Common myeloid progenitor, CD34-positive (primary cell): Measurements from ENCODE around the gene PPRC1.

Experiments used
- CTCF ChIA-PET: fragments of 350-600 bp; sonication (Branson Sonifier 250); formaldehyde crosslinking; loops from one replicate; lab custom pipeline; 2021; ENCODE audit warnings: antibody characterized with exemption; lab: Charles Lee
- POLR2A ChIA-PET: fragments of 350-600 bp; sonication (Branson Sonifier 250); formaldehyde crosslinking; loops from one replicate; lab custom pipeline; 2021; ENCODE audit warnings: antibody characterized with exemption; lab: Charles Lee
- DNase-seq, 3 donors: peaks; one replicate each; pipeline versions ENCODE4 v3.0.0 to v3.0.0-alpha.2; 2013
- H3K27ac ChIP-seq, 2 experiments: 1 replicate in 1 of 2; 2 replicates in 1 of 2; pipeline ENCODE4 v1.7.0; 2013; ENCODE audit warnings: inconsistent platforms in 2 of 2, low read length in 2 of 2, mild to moderate bottlenecking in 2 of 2, low read depth in 1 of 2, moderate library complexity in 1 of 2; ENCODE audit not compliant: severe bottlenecking in 2 of 2, insufficient read depth in 1 of 2, poor library complexity in 1 of 2
- H3K27me3 ChIP-seq, 5 experiments: replicated peaks in 2 of 5; 1 replicate in 3 of 5; 2 replicates in 2 of 5; pipeline versions ENCODE4 v1.6.1 to v1.7.0; 2013; ENCODE audit warnings: low read length in 4 of 5, mild to moderate bottlenecking in 2 of 5, moderate library complexity in 2 of 5, inconsistent platforms in 1 of 5; ENCODE audit not compliant: insufficient read depth in 5 of 5, control insufficient read depth in 4 of 5
- H3K36me3 ChIP-seq, 4 experiments: 1 replicate in 2 of 4; 2 replicates in 2 of 4; pipeline versions ENCODE4 v1.6.1 to v1.7.0; 2013; ENCODE audit warnings: low read length in 3 of 4, control low read depth in 1 of 4, mild to moderate bottlenecking in 1 of 4; ENCODE audit not compliant: control insufficient read depth in 4 of 4, insufficient read depth in 4 of 4
- H3K4me1 ChIP-seq, 4 experiments: 1 replicate in 3 of 4; 2 replicates in 1 of 4; pipeline versions ENCODE4 v1.6.1 to v1.7.1; 2013; ENCODE audit warnings: low read length in 3 of 4, mild to moderate bottlenecking in 3 of 4, control low read depth in 1 of 4, inconsistent platforms in 1 of 4, moderate library complexity in 1 of 4; ENCODE audit not compliant: control insufficient read depth in 4 of 4, insufficient read depth in 4 of 4; ENCODE audit errors: control extremely low read depth in 1 of 4
- H3K4me3 ChIP-seq, 7 experiments: 1 replicate in 4 of 7; 2 replicates in 3 of 7; pipeline versions ENCODE4 v1.5.1 to v1.7.0; 2013; ENCODE audit warnings: mild to moderate bottlenecking in 7 of 7, low read length in 6 of 7, moderate library complexity in 6 of 7, inconsistent platforms in 2 of 7, low read depth in 2 of 7, control low read depth in 1 of 7; ENCODE audit not compliant: insufficient read depth in 4 of 7, control insufficient read depth in 1 of 7; ENCODE audit errors: extremely low read depth in 1 of 7
- H3K9me3 ChIP-seq, 5 experiments: 1 replicate in 4 of 5; 2 replicates in 1 of 5; pipeline versions ENCODE4 v1.6.1 to v1.7.1; 2013; ENCODE audit warnings: low read length in 4 of 5, mild to moderate bottlenecking in 2 of 5, inconsistent platforms in 1 of 5, low read depth in 1 of 5, moderate library complexity in 1 of 5; ENCODE audit not compliant: control insufficient read depth in 4 of 5, insufficient read depth in 2 of 5; ENCODE audit errors: control extremely low read depth in 1 of 5
- WGBS: methylation state at CpG from one replicate; pipeline ENCODE4 v1.1.5; 2013; ENCODE audit not compliant: insufficient coverage; 5-methylcytosine and 5-hydroxymethylcytosine counted together

The PPRC1 gene

GRCh38 chr10:102146971-102147428 is 14.2 kb downstream of the PPRC1 start:
- Histone ChIP-seq H3K36me3 (peaks cover 15 to 82% (median 60%) of the 10 kb centered on the region in 4 experiments), H3K9me3 (no peaks in the 10 kb centered on the region), H3K4me3 (no peak overlapping the region), H3K4me1 (peaks cover 0 to 9% (median 7%) of the 10 kb centered on the region in 4 experiments), H3K27ac (no peak overlapping the region), H3K27me3 (no peaks in the 10 kb centered on the region)
- POLR2A ChIA-PET = interaction anchor here (0.6 to 1.4 kb wide), 2 partner anchors 9 to 14 kb away, joined by 3 to 4 read pairs; partner anchors contain the start of gene PPRC1
- CTCF ChIA-PET = interaction anchor here (1.3 to 8.2 kb wide), 2 partner anchors 9 to 13 kb away, joined by 3 to 64 read pairs; no protein-coding TSS in a partner anchor
- DNase-seq = no peak
- WGBS = 95% methylated on average over 16 of the region's 17 CpGs

- H3K27ac ChIP-seq = no peak overlapping the region
- no peaks in the 10 kb centered on the region for H3K27me3 ChIP-seq
- no peak for DNase-seq
- H3K4me1 ChIP-seq = peaks cover 0 to 10% (median 7%) of the 10 kb centered on the region in 4 experiments
- H3K36me3 ChIP-seq = peaks cover 15 to 81% (median 59%) of the 10 kb centered on the region in 4 experiments
- no CpG with 5 or more reads among the region's 1 CpG for WGBS
- POLR2A ChIA-PET = interaction anchor here (1.4 kb wide), 1 partner anchor 9 kb away, joined by 4 read pairs; no protein-coding TSS in a partner anchor
- CTCF ChIA-PET = interaction anchor here (1.3 to 8.2 kb wide), 2 partner anchors 10 to 13 kb away, joined by 3 to 64 read pairs; no protein-coding TSS in a partner anchor
- H3K4me3 ChIP-seq = no peak overlapping the region
- no peaks in the 10 kb centered on the region for H3K9me3 ChIP-seq
These were observed 14.7 kb downstream of the PPRC1 start for GRCh38 chr10:102147561-102147960.

- H3K4me1 ChIP-seq = peaks cover 5 to 17% (median 12%) of the 10 kb centered on the region in 4 experiments
- no peaks in the 10 kb centered on the region for H3K9me3 ChIP-seq
- ChIA-PET POLR2A (interaction anchor here (1.4 kb wide), 1 partner anchor 10 kb away, joined by 4 read pairs; no protein-coding TSS in a partner anchor), CTCF (interaction anchor here (3.5 to 8.2 kb wide), 2 partner anchors 10 to 17 kb away, joined by 16 to 64 read pairs; partner anchors contain the start of gene PPRC1)
- 98% methylated on average over 8 of the region's 13 CpGs for WGBS
- no peak overlapping the region for H3K4me3 ChIP-seq
- no peak overlapping the region for H3K27ac ChIP-seq
- no peak for DNase-seq
- peaks cover 15 to 75% (median 53%) of the 10 kb centered on the region in 4 experiments for H3K36me3 ChIP-seq
- H3K27me3 ChIP-seq = no peaks in the 10 kb centered on the region
These were observed 15.4 kb downstream of the PPRC1 start for GRCh38 chr10:102148275-102148674.

GRCh38 chr10:102150970-102151773 is 18.3 kb downstream of the PPRC1 start:
- no peaks in the 10 kb centered on the region for H3K9me3 ChIP-seq
- CTCF ChIA-PET = interaction anchor here (0.7 to 8.2 kb wide), 10 partner anchors 7 to 201 kb away, joined by 3 to 64 read pairs (median 4); partner anchors contain the start of gene PPRC1
- H3K4me3 ChIP-seq = peak overlapping the region in 5 of 7 experiments; percentile 56 to 99 (median 93)
- DNase-seq = no peak
- WGBS = 92% methylated on average over 2 of the region's 3 CpGs
- H3K27me3 ChIP-seq = no peaks in the 10 kb centered on the region
- H3K27ac ChIP-seq = peak overlapping the region in 1 of 2 experiments; percentile 66
- H3K4me1 ChIP-seq = peaks cover 7 to 23% (median 21%) of the 10 kb centered on the region in 4 experiments
- POLR2A ChIA-PET = interaction anchor here (0.6 to 0.9 kb wide), 2 partner anchors 244 to 292 kb away, joined by 3 to 4 read pairs; no protein-coding TSS in a partner anchor
- peaks cover 10 to 65% (median 43%) of the 10 kb centered on the region in 4 experiments for H3K36me3 ChIP-seq

- 9% methylated on average over 51 of the region's 59 CpGs for WGBS
- H3K36me3 ChIP-seq = peaks cover 6 to 65% (median 42%) of the 10 kb centered on the region in 4 experiments
- H3K4me1 ChIP-seq = peaks cover 7 to 23% (median 21%) of the 10 kb centered on the region in 4 experiments
- ChIA-PET CTCF (interaction anchor here (0.7 to 8.2 kb wide), 9 partner anchors 8 to 200 kb away, joined by 3 to 64 read pairs (median 3); no protein-coding TSS in a partner anchor), POLR2A (interaction anchor here (0.6 kb wide), 1 partner anchor 243 kb away, joined by 4 read pairs; no protein-coding TSS in a partner anchor)
- DNase-seq = peak; percentile 99
- H3K27me3 ChIP-seq = no peaks in the 10 kb centered on the region
- H3K9me3 ChIP-seq = no peaks in the 10 kb centered on the region
- H3K4me3 ChIP-seq = peak within 1 kb of the TSS; percentile 67 to 99 (median 98)
- H3K27ac ChIP-seq = peak within 1 kb of the TSS; percentile 89 to 92
These were observed 19.1 kb downstream of the PPRC1 start, which contains the start of gene NOLC1 for GRCh38 chr10:102151774-102152544. TSS of gene NOLC1 (plus strand) at chr10:102152389. CDS start at chr10:102152411, 22 bp downstream.

GRCh38 chr10:102152545-102152890 is 19.7 kb downstream of the PPRC1 start:
- Histone ChIP-seq H3K9me3 (no peaks in the 10 kb centered on the region), H3K27ac (peak overlapping the region; percentile 89 to 92), H3K27me3 (no peaks in the 10 kb centered on the region), H3K4me1 (peaks cover 7 to 23% (median 21%) of the 10 kb centered on the region in 4 experiments), H3K36me3 (peaks cover 2 to 65% (median 40%) of the 10 kb centered on the region in 4 experiments), H3K4me3 (peak overlapping the region; percentile 67 to 99 (median 98))
- POLR2A ChIA-PET = no interaction called here
- CTCF ChIA-PET = interaction anchor here (1.3 to 8.2 kb wide), 5 partner anchors 8 to 200 kb away, joined by 3 to 64 read pairs (median 5); no protein-coding TSS in a partner anchor
- no peak for DNase-seq
- WGBS = 0% methylated on average over 19 of the region's 19 CpGs
